ENCODE results near the gene NHLRC1. TPM values are rescaled to one million over a fixed set of nuclear protein-coding genes. Genes with fewer than 3 reads are reported as not detected.

The NHLRC1 gene
- total and polyA plus RNA-seq, 2 of the 8 experiments (the other 6 are each of a cell fraction or from before 2014, with no cell fraction given), result 0.57 to 0.58 TPM

DNA sequence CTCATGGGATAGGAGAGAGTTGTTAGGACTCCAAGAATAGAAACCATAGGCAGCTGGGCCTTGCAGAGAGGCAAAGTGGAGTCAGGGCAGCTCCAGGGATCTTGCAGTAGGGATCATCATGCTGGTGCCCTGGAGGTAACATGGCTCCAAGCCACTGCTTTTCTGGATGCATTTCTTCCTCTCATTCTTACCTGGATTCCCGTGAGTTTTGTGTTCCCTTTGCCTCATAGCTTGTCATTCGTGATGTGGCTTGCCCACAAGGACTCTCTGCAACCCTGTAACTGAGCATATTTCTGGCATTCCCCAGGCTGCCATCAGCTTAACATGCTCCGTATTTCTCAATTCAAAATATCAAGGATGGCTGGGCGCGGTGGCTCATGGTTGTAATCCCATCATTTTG is 5.3 kb downstream of the NHLRC1 start:
- H3K9me3 ChIP-seq (ENCODE audit: insufficient read depth in 2 of 2, low read depth in 1 of 2, low read length in 1 of 2), result peaks cover 0 to 3% of the 10 kb centered on the region in 2 experiments; a peak in 1 of 4 replicates
- no peak overlapping the region for H2AK5ac ChIP-seq (ENCODE audit: low read depth, low read length)
- no peak overlapping the region for H3K27ac ChIP-seq (ENCODE audit: low read depth, low read length)
- CTCF ChIA-PET (ENCODE audit: partially characterized antibody), result interaction anchor here (1.0 to 1.4 kb wide), 4 partner anchors 21 to 1031 kb away, joined by 3 to 4 read pairs (median 3); partner anchors contain the start of genes KDM1B and TPMT
- H3K36me3 ChIP-seq (ENCODE audit: control insufficient read depth in 2 of 4, insufficient read depth in 4 of 4, low read length in 3 of 4), result no peaks in the 10 kb centered on the region
- no peak overlapping the region for H3K23ac ChIP-seq (ENCODE audit: insufficient read length)
- no peak overlapping the region for H3K4me2 ChIP-seq (ENCODE audit: insufficient read depth in 1 of 2, low read depth in 2 of 2, low read length in 2 of 2)
- 90% methylated on average over 5 of the region's 5 CpGs; no CpG with 5 or more reads in 1 of the 2 experiments for WGBS, 2 experiments (ENCODE audit: extremely low coverage in 1 of 2, insufficient coverage in 1 of 2, insufficient read length in 1 of 2, insufficient replicate concordance in 2 of 2, low coverage in 1 of 2, low lambda C conversion rate in 2 of 2, missing lambda C conversion rate in 1 of 2)
- H2BK20ac ChIP-seq (ENCODE audit: low read length), result no peak overlapping the region
- H3K27me3 ChIP-seq (replicated peaks in 1 of 4; ENCODE audit: control insufficient read depth in 3 of 4, extremely low read depth in 1 of 4, insufficient read depth in 3 of 4, low read length in 3 of 4), result peaks cover 0 to 10% (median 9%) of the 10 kb centered on the region in 4 experiments; a peak in 5 of 7 replicates
- H3K79me1 ChIP-seq (ENCODE audit: low read depth, low read length), result no peaks in the 10 kb centered on the region
- H2BK120ac ChIP-seq (replicated peaks; ENCODE audit: low read depth, low read length), result no peak overlapping the region
- DNase-seq (ENCODE audit: low read depth in 1 of 2, low spot score in 2 of 2), result no peak
- H2AFZ ChIP-seq (ENCODE audit: low read length), result no peak overlapping the region
- FAIRE-seq, result no peak
- H2BK15ac ChIP-seq (ENCODE audit: low read length), result no peak overlapping the region
- no peaks in the 10 kb centered on the region; the same call in 1 of the 2 replicates for H3K23me2 ChIP-seq (ENCODE audit: low read depth, low read length)
- no peak overlapping the region for H4K8ac ChIP-seq (ENCODE audit: extremely low read depth, insufficient read depth, low read length)
- H3K9ac ChIP-seq (replicated peaks in 1 of 4; ENCODE audit: extremely low read depth in 1 of 4, low read depth in 3 of 4, low read length in 3 of 4), result no peak overlapping the region
- H3K4me3 ChIP-seq (ENCODE audit: extremely low read depth in 1 of 4, insufficient read depth in 2 of 4, low read depth in 3 of 4, low read length in 4 of 4), result no peak overlapping the region
- H3K18ac ChIP-seq (ENCODE audit: extremely low read depth, low read length), result no peak overlapping the region
- no peak overlapping the region for H4K5ac ChIP-seq (ENCODE audit: insufficient read length, low read depth, low read length)
- H4K91ac ChIP-seq (replicated peaks; ENCODE audit: insufficient read length, low read length), result no peak overlapping the region
- H3K56ac ChIP-seq (replicated peaks; ENCODE audit: insufficient read length, low read depth, low read length), result no peak overlapping the region
- peaks cover 0 to 2% (median under 1%) of the 10 kb centered on the region in 4 experiments; a peak in 2 of 7 replicates for H3K4me1 ChIP-seq (replicated peaks in 1 of 4; ENCODE audit: control insufficient read depth in 3 of 4, insufficient read depth in 4 of 4, low read length in 3 of 4)
- no peak overlapping the region for H2BK12ac ChIP-seq (ENCODE audit: low read depth, low read length)
- POLR2A ChIA-PET (ENCODE audit: partially characterized antibody), result no interaction called here
- TF ChIP-seq TEAD4 (IDR thresholded peaks at IDR 0.05; ENCODE audit: low read depth, low read length) (no peak), TAF7 (optimal IDR thresholded peaks at IDR 0.05; ENCODE audit: borderline replicate concordance, low read depth, low read length) (no peak), RAD21 (IDR thresholded peaks at IDR 0.05 in 1 of 2, conservative IDR thresholded peaks at IDR 0.05 in 1 of 2; ENCODE audit: low read depth in 2 of 2, low read length in 2 of 2) (no peak), E2F6 (IDR thresholded peaks at IDR 0.05) (no peak)
- no peak overlapping the region for H3K4ac ChIP-seq (replicated peaks; ENCODE audit: insufficient read length, low read depth, low read length)
- no peak overlapping the region for H2BK5ac ChIP-seq (ENCODE audit: low read depth, low read length)
- H3K79me2 ChIP-seq (ENCODE audit: control insufficient read depth in 1 of 2, insufficient read depth in 2 of 2, low read length in 2 of 2), result no peaks in the 10 kb centered on the region
- no peak overlapping the region for H3K14ac ChIP-seq (ENCODE audit: insufficient read length)
- no peaks in the 10 kb centered on the region for H4K20me1 ChIP-seq (replicated peaks in 1 of 2; ENCODE audit: control insufficient read depth in 1 of 2, insufficient read depth in 2 of 2, low read length in 2 of 2)
